BE2C (cell line): ENCODE results near the gene DCBLD2.
"Not testable (repeated sequence)": the region's sequence is repeated elsewhere in the genome, so short reads cannot be mapped to it uniquely, and the experiment has no call there.

Experiments used
- DNase-seq: peaks from one replicate; pipeline ENCODE4 v3.0.0-alpha.2; 2020
- H3K27me3 ChIP-seq: fragments of 250-450 bp; sonication (Bioruptor Pico); 2 replicates; pipeline ENCODE4 v1.5.1; 2020; ENCODE audit warnings: mild to moderate bottlenecking
- H3K36me3 ChIP-seq: fragments of 250-450 bp; sonication (Bioruptor Pico); 2 replicates; pipeline ENCODE4 v1.5.1; 2020; ENCODE audit warnings: mild to moderate bottlenecking
- H3K4me1 ChIP-seq: fragments of 250-450 bp; sonication (Bioruptor Pico); 2 replicates; pipeline ENCODE4 v1.5.1; 2020
- H3K4me3 ChIP-seq: 2 replicates; pipeline ENCODE4 v1.5.1; 2011; ENCODE audit warnings: low read depth, low read length
- H3K9me3 ChIP-seq: fragments of 250-450 bp; sonication (Bioruptor Pico); 2 replicates; pipeline ENCODE4 v1.5.1; 2020
- TF ChIP-seq, protein P1 (sequence below): IDR thresholded peaks from 2 replicates; pipeline ENCODE4 v1.5.1; 2012; ENCODE audit warnings: mild to moderate bottlenecking, low read depth, low read length

DCBLD2 gene

DNA sequence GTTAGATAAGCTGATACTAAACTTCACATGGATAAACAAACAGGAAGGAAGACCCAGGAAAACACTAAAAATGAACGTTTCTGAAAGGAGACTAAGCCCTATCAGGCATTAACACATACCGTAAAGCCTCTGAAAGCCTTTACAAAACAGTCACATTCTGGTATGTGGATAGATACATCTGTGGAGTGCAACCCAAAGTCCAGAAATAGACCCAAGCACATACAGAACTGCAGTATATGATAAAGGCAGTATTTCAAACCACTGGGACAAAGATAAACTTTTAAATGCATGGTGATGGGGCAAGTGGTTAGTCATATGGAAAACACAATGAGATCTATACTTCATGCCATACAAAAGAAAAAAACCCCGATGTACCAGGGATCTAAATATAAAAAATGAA, 26.0 kb downstream of the DCBLD2 start:
- Histone ChIP-seq H3K9me3 (no peaks in the 10 kb centered on the region), H3K4me3 (no peak overlapping the region), H3K27me3 (no peaks in the 10 kb centered on the region), H3K36me3 (peaks cover 3% of the 10 kb centered on the region; the same call in 1 of the 2 replicates), H3K4me1 (no peaks in the 10 kb centered on the region; the same call in 1 of the 2 replicates)
- DNase-seq: no peak
- TF ChIP-seq, protein P1, sequence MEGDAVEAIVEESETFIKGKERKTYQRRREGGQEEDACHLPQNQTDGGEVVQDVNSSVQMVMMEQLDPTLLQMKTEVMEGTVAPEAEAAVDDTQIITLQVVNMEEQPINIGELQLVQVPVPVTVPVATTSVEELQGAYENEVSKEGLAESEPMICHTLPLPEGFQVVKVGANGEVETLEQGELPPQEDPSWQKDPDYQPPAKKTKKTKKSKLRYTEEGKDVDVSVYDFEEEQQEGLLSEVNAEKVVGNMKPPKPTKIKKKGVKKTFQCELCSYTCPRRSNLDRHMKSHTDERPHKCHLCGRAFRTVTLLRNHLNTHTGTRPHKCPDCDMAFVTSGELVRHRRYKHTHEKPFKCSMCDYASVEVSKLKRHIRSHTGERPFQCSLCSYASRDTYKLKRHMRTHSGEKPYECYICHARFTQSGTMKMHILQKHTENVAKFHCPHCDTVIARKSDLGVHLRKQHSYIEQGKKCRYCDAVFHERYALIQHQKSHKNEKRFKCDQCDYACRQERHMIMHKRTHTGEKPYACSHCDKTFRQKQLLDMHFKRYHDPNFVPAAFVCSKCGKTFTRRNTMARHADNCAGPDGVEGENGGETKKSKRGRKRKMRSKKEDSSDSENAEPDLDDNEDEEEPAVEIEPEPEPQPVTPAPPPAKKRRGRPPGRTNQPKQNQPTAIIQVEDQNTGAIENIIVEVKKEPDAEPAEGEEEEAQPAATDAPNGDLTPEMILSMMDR: no peak

DNA sequence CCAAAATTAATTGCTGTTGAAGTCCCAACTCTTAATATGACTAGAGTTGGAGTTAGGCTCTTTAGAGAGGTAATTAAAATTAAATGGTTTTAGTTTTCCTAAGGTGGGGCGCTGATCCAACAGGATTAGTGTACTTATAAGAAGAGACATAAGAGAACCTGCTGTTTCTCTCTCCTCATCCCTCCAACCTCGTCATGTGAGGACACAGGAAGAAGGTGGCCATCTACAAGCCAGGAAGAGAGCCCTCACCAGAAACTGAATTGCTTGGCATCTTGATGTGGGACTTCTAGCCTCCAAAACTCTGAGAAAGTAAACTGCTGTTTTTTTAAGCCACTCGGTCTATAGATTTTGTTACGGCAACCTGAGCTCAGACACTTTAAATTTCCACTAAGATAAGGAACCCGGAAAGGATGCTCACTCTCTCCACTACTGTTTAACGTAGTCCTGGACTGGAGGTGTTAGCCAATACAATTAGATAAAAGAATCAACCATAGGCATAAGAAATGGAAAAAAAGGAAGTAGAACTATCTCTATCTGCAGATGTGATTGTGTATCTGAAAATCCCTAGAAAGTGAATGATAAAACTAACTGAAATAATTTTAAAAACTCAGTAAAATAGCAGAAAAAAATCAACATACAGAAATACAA, 26.8 kb downstream of the DCBLD2 start:
- H3K4me1 ChIP-seq: no peaks in the 10 kb centered on the region; the same call in 1 of the 2 replicates
- no peak for DNase-seq
- TF ChIP-seq, protein P1: no peak
- H3K36me3 ChIP-seq: peaks cover 3% of the 10 kb centered on the region; the same call in 1 of the 2 replicates
- H3K4me3 ChIP-seq: no peak overlapping the region
- no peaks in the 10 kb centered on the region for H3K9me3 ChIP-seq
- no peaks in the 10 kb centered on the region for H3K27me3 ChIP-seq

DNA sequence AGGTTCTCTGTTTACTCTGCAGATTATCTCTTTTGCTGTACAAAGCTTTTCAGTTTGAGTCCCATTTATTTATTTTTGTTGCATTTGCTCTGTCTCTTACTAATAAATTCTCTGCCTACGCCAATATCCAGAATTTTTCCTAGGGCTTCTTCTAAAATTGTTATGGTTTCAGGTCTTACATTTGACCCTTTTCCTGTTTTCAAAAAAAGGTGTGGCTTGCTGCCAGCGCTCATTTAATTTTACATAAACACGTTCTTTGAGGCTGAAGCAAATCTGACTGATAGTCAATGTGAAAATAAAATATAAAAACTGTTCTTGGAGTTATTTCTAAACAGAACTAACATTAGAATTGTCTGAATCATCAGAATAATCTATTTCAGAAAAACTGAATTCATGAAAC, 32.1 kb downstream of the DCBLD2 start:
- no peak for DNase-seq
- peaks cover 3% of the 10 kb centered on the region; the same call in 1 of the 2 replicates for H3K36me3 ChIP-seq
- H3K9me3 ChIP-seq: no peaks in the 10 kb centered on the region
- H3K27me3 ChIP-seq: no peaks in the 10 kb centered on the region
- TF ChIP-seq, protein P1: no peak
- H3K4me1 ChIP-seq: no peaks in the 10 kb centered on the region; the same call in 1 of the 2 replicates
- no peak overlapping the region for H3K4me3 ChIP-seq

DNA sequence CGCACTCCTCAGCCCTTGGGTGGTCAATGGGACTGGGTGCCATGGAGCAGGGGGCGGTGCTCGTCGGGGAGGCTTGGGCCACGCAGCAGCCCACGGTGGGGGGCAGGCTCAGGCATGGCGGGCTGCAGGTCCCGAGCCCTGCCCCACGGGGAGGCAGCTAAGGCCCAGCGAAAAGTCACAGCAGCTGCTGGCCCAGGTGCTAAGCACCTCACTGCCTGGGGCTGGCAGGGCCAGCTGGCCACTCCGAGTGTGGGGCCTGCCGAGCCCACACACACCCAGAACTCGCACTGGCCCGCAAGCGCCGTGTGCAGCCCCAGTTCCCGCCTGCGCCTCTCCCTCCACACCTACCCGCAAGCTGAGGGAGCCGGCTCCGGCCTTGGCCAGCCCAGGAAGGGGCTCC, 43.5 kb downstream of the DCBLD2 start:
- H3K36me3 ChIP-seq, H3K4me1 ChIP-seq: not testable (repeated sequence)

DNA sequence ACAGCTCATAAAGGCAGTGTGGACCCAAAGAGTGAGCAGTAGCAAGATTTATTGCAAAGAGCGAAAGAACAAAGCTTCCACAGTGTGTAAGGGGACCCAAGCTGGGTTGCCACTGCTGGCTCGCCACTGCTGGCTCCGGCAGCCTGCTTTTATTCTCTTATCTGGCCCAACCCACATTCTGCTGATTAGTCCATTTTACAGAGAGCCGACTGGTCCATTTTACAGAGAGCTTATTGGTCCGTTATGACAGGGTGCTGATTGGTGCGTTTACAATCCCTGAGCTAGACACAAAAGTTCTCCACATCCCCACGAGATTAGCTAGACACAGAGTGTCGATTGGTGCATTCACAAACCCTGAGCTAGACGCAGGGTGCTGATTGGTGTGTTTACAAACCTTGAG, 44.2 kb downstream of the DCBLD2 start:
- not testable (repeated sequence) for H3K27me3 ChIP-seq

More for the DNA sequence above, 43.5 kb downstream of the DCBLD2 start:
- not testable (repeated sequence) for H3K27me3 ChIP-seq, DNase-seq, H3K9me3 ChIP-seq, H3K4me3 ChIP-seq

DNA sequence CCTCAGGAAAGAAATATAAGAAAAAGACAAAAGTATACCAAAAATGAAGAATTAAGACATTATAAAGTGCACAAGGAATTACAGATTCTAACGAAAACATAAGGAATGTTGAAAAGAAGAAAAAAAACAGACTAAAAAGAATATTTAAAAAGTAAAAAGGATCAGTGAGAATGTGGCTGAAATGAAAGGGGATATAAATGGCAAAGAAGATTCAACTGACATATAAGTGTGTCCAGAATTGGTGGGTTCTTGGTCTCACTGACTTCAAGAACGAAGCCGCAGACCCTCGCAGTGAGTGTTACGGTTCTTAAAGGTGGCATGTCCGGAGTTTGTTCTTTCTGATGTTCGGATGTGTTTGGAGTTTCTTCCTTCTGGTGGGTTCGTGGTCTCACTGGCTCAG, 44.8 kb downstream of the DCBLD2 start:
- H3K27me3 ChIP-seq: no peaks in the 10 kb centered on the region

More for the DNA sequence above, 44.2 kb downstream of the DCBLD2 start:
- H3K4me1 ChIP-seq, H3K4me3 ChIP-seq, H3K36me3 ChIP-seq, DNase-seq, H3K9me3 ChIP-seq: not testable (repeated sequence)

DNA sequence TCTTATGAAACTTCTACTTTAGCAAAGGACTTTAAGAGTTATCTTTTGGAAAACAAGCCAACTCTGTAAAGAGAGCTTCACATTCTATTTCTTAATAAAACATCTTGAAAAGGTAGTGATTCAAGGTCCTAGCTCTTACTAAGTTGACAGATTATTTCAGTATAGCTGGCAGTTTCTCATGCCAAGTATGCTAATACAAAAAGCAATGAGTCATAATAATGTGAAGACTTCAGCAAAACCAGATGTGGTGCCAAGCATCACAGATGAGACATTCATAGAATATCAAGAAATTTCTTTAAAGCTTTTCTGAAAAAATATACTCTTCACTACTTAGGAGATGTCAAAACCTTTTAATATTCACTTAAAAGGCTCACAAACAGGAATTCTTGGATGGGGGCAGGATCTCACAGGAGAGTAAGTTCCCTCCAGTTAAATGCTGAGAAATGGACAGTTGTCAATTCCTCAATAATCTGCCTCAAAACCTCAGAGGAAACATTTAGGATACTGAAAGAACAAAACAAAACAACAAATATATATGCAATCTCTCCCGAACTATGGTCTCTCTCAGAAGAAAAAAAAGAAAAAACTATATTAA, 45.6 kb downstream of the DCBLD2 start:
- Histone ChIP-seq H3K4me1 (no peaks in the 10 kb centered on the region), H3K27me3 (no peaks in the 10 kb centered on the region), H3K4me3 (no peak overlapping the region), H3K9me3 (no peaks in the 10 kb centered on the region; the same call in 1 of the 2 replicates), H3K36me3 (no peaks in the 10 kb centered on the region)
- TF ChIP-seq, protein P1: no peak
- DNase-seq: no peak

More for the DNA sequence above, 44.8 kb downstream of the DCBLD2 start:
- H3K4me3 ChIP-seq: no peak overlapping the region
- H3K4me1 ChIP-seq: no peaks in the 10 kb centered on the region
- no peaks in the 10 kb centered on the region for H3K36me3 ChIP-seq
- no peak for DNase-seq
- H3K9me3 ChIP-seq: no peaks in the 10 kb centered on the region; the same call in 1 of the 2 replicates
- TF ChIP-seq, protein P1: no peak
